ENCODE results near the gene HARS1.

Gene HARS1

GRCh38 chr5:140700177-140701144 lies 9.3 kb upstream of the HARS1 start, which contains the start of gene ZMAT2:
Gene ZMAT2, plus strand, starts transcription at chr5:140700447. Its CDS starts 14 bp downstream, at chr5:140700461.
- ChIA-PET CTCF (interaction anchor here (0.6 to 2.4 kb wide), 6 partner anchors 9 to 337 kb away, joined by 3 to 6 read pairs (median 4); no protein-coding TSS in a partner anchor), POLR2A (interaction anchor here (0.6 to 2.7 kb wide), 9 partner anchors 9 to 53 kb away, joined by 3 to 12 read pairs (median 4); partner anchors contain the start of genes HARS1, HARS2, IK and NDUFA2)
- TF ChIP-seq CTCF (IDR thresholded peaks at IDR 0.05; ENCODE audit: control extremely low read depth, extremely low read depth, low read depth, missing control alignments), result no peak
- peak; percentile 95 for DNase-seq (ENCODE audit: extremely low spot score)

GRCh38 chr5:140696891-140697492 lies 5.8 kb upstream of the HARS1 start:
- POLR2A ChIA-PET, result no interaction called here
- no peak for TF ChIP-seq CTCF (IDR thresholded peaks at IDR 0.05; ENCODE audit: control extremely low read depth, extremely low read depth, low read depth, missing control alignments)
- CTCF ChIA-PET, result interaction anchor here (0.7 to 1.0 kb wide), 2 partner anchors 10 to 56 kb away, joined by 3 to 4 read pairs; no protein-coding TSS in a partner anchor
- no peak for DNase-seq (ENCODE audit: extremely low spot score)

GRCh38 chr5:140694276-140694675 lies 3.1 kb upstream of the HARS1 start:
- no peak for DNase-seq (ENCODE audit: extremely low spot score)
- TF ChIP-seq CTCF (IDR thresholded peaks at IDR 0.05; ENCODE audit: control extremely low read depth, extremely low read depth, low read depth, missing control alignments), result no peak
- ChIA-PET POLR2A (no interaction called here), CTCF (interaction anchor here (1.7 kb wide), 1 partner anchor 9 kb away, joined by 8 read pairs; no protein-coding TSS in a partner anchor)

GRCh38 chr5:140690376-140690932 lies 716 bp downstream of the HARS1 start:
- ChIA-PET CTCF (interaction anchor here (0.8 to 1.5 kb wide), 7 partner anchors 9 to 327 kb away, joined by 3 to 6 read pairs (median 3); no protein-coding TSS in a partner anchor), POLR2A (interaction anchor here (0.6 to 1.6 kb wide), 9 partner anchors 10 to 332 kb away, joined by 3 to 12 read pairs (median 4); partner anchors contain the start of genes IK, NDUFA2 and ZMAT2)
- TF ChIP-seq CTCF (IDR thresholded peaks at IDR 0.05; ENCODE audit: control extremely low read depth, extremely low read depth, low read depth, missing control alignments), result no peak
- no peak for DNase-seq (ENCODE audit: extremely low spot score)

GRCh38 chr5:140678993-140679392 lies 12.2 kb downstream of the HARS1 start:
- CTCF ChIA-PET, result interaction anchor here (1.0 kb wide), 1 partner anchor 278 kb away, joined by 3 read pairs; the partner anchor contains the start of gene ANKHD1
- POLR2A ChIA-PET, result interaction anchor here (0.5 kb wide), 1 partner anchor 8 kb away, joined by 4 read pairs; no protein-coding TSS in a partner anchor
- no peak for TF ChIP-seq CTCF (IDR thresholded peaks at IDR 0.05; ENCODE audit: control extremely low read depth, extremely low read depth, low read depth, missing control alignments)
- no peak for DNase-seq (ENCODE audit: extremely low spot score)

GRCh38 chr5:140677947-140678346 lies 13.2 kb downstream of the HARS1 start:
- TF ChIP-seq CTCF (IDR thresholded peaks at IDR 0.05; ENCODE audit: control extremely low read depth, extremely low read depth, low read depth, missing control alignments), result no peak
- DNase-seq (ENCODE audit: extremely low spot score), result peak; percentile 43
- CTCF ChIA-PET, result interaction anchor here (1.2 to 1.3 kb wide), 2 partner anchors 11 to 20 kb away, joined by 3 read pairs; no protein-coding TSS in a partner anchor
- POLR2A ChIA-PET, result no interaction called here

Measured in GM10248 (cell line).